HepG2 (cell line): ENCODE data around the gene WIPF2. TPM values are rescaled to one million over a fixed set of nuclear protein-coding genes. Genes with fewer than 3 reads are reported as not detected.

Experiments used
- ATAC-seq: fragments of 200-7000 bp; cut with Tn5 transposase; 3 replicates; pipeline ENCODE4 v1.9.1; 2020; ENCODE audit warnings: mild to moderate bottlenecking, moderate library complexity
- BruUV-seq: library from RNA; stranded (reverse); fragments of 400-500 nt; replicated peaks from 2 replicates; lab custom pipeline; 2021; lab: Mats Ljungman, UMichigan
- CTCF ChIA-PET: fragments of 300-600 bp; formaldehyde crosslinking; extraction: SDS; loops from one replicate; lab custom pipeline; 2021; ENCODE audit warnings: low total read pairs, inconsistent platforms, low intra/inter-chr PET ratio; lab: Yijun Ruan, JAX
- POLR2A ChIA-PET: fragments of 350-600 bp; sonication (Branson Sonifier 250); formaldehyde crosslinking; loops from one replicate; lab custom pipeline; 2020; ENCODE audit warnings: antibody characterized with exemption, inconsistent platforms; lab: Yijun Ruan, JAX
- DNase-seq: peaks from one replicate; pipeline ENCODE4 v3.0.0-alpha.2; 2015; ENCODE audit warnings: low spot score
- FAIRE-seq: peaks from 3 replicates; lab custom pipeline; 2011; peaks lifted over from hg19 to GRCh38; lab: Jason Lieb, UNC
- H2AFZ ChIP-seq: one replicate; pipeline ENCODE4 v1.6.1; 2011; ENCODE audit warnings: low read length, inconsistent platforms
- H3K27ac ChIP-seq: fragments of 300-600 bp; 3 replicates; pipeline ENCODE4 v1.8.0; 2011; ENCODE audit warnings: mixed run types, mild to moderate bottlenecking, mixed read lengths, low read length, inconsistent platforms; ENCODE audit not compliant: insufficient read depth; ENCODE audit errors: extremely low read length
- H3K27me3 ChIP-seq, 2 experiments: fragments of 200-600 bp in 1 of 2; 2 replicates in 1 of 2; 3 replicates in 1 of 2; pipeline versions ENCODE4 v1.6.0 to v1.8.0; 2011; ENCODE audit warnings: low read length in 2 of 2, mild to moderate bottlenecking in 2 of 2, moderate library complexity in 2 of 2, inconsistent platforms in 1 of 2; ENCODE audit not compliant: insufficient read depth in 2 of 2, control insufficient read depth in 1 of 2
- H3K36me3 ChIP-seq, 2 experiments: fragments of 200-600 bp in 1 of 2; replicated peaks in 1 of 2; 2 replicates in 1 of 2; 3 replicates in 1 of 2; pipeline versions ENCODE4 v1.5.1 to v1.8.0; 2011; ENCODE audit warnings: low read length in 2 of 2, inconsistent platforms in 1 of 2; ENCODE audit not compliant: insufficient read depth in 2 of 2, control insufficient read depth in 1 of 2
- H3K4me1 ChIP-seq: 2 replicates; pipeline ENCODE4 v1.5.1; 2012; ENCODE audit warnings: low read length, inconsistent platforms; ENCODE audit not compliant: insufficient read depth
- H3K4me2 ChIP-seq: 2 replicates; pipeline ENCODE4 v1.6.0; 2011; ENCODE audit warnings: low read depth, low read length, inconsistent platforms
- H3K4me3 ChIP-seq, 3 experiments: fragments of 200-600 bp in 1 of 3; sonication (generic), shearing (Covaris generic) in 1 of 3; replicated peaks in 1 of 3; 2 replicates each; pipeline ENCODE4 v1.5.1; 2011 to 2016; ENCODE audit warnings: low read length in 3 of 3, inconsistent platforms in 2 of 3, low read depth in 2 of 3, mild to moderate bottlenecking in 2 of 3, control low read depth in 1 of 3, mixed read lengths in 1 of 3; ENCODE audit not compliant: insufficient read depth in 1 of 3
- H3K79me2 ChIP-seq: one replicate; pipeline ENCODE4 v1.6.1; 2011; ENCODE audit warnings: low read length, inconsistent platforms; ENCODE audit not compliant: insufficient read depth
- H3K9ac ChIP-seq: 2 replicates; pipeline ENCODE4 v1.6.0; 2011; ENCODE audit warnings: mild to moderate bottlenecking, low read depth, low read length, inconsistent platforms; ENCODE audit not compliant: insufficient read depth
- H3K9me3 ChIP-seq: 2 replicates; pipeline ENCODE4 v1.5.1; 2012; ENCODE audit warnings: mild to moderate bottlenecking, low read length
- H4K20me1 ChIP-seq: 2 replicates; pipeline ENCODE4 v1.6.0; 2011; ENCODE audit warnings: inconsistent platforms, mild to moderate bottlenecking, low read length, moderate library complexity; ENCODE audit not compliant: insufficient read depth
- GABPA ChIP-seq, 2 experiments: IDR thresholded peaks; 2 replicates each; pipeline ENCODE4 v1.6.1; 2011 to 2016; ENCODE audit warnings: low read depth in 2 of 2, low read length in 1 of 2, missing biosample characterization in 1 of 2, missing genetic modification characterization in 1 of 2
- GABPB1 ChIP-seq: IDR thresholded peaks from 2 replicates; pipeline ENCODE4 v1.6.1; 2016; ENCODE audit warnings: mild to moderate bottlenecking, missing genetic modification reagents, moderate library complexity, missing compliant biosample characterization
- MYC ChIP-seq: sonication (generic); formaldehyde crosslinking; IDR thresholded peaks from 2 replicates; pipeline ENCODE4 v1.9.0; 2021; ENCODE audit warnings: missing genetic modification reagents, borderline replicate concordance
- THAP8 ChIP-seq: sonication (generic); formaldehyde crosslinking; IDR thresholded peaks from 2 replicates; pipeline ENCODE4 v1.5.1; 2020; ENCODE audit warnings: missing genetic modification reagents, mild to moderate bottlenecking, borderline replicate concordance
- ZMYM4 ChIP-seq: sonication (generic); formaldehyde crosslinking; IDR thresholded peaks from 2 replicates; pipeline ENCODE4 v1.8.1; 2023; ENCODE audit warnings: mild to moderate bottlenecking, missing genetic modification reagents
- ZNF501 ChIP-seq: sonication (generic); formaldehyde crosslinking; IDR thresholded peaks from 2 replicates; pipeline ENCODE4 v1.5.1; 2020; ENCODE audit warnings: mild to moderate bottlenecking, moderate library complexity, missing genetic modification reagents
- WGBS: methylation state at CpG from one replicate; pipeline ENCODE4 v1.1.6; 2017; ENCODE audit warnings: low lambda C conversion rate; 5-methylcytosine and 5-hydroxymethylcytosine counted together
- in situ Hi-C: cut with HindIII; loops from 2 replicates; pipeline ENCODE4 v1.10.0; 2017; ENCODE audit warnings: low pct_unique_long_range_greater_than_20kb; ENCODE audit not compliant: extremely low pct_ligation_motif_present
- intact Hi-C: fragments of 100-400 bp; cut with micrococcal nuclease; formaldehyde crosslinking; loops from one replicate; pipeline ENCODE4 v1.10.0; 2022; ENCODE audit not compliant: unreplicated experiment
- polyA plus RNA-seq, 8 experiments: library from polyadenylated mRNA; depleted of rRNA in 3 of 8; stranded (reverse) in 7 of 8; unstranded in 1 of 8; fragments of >200 nt; fragmentation: Illumina TruSeq in 4 of 8; extraction: Trizol in 4 of 8; gene quantifications; 2 replicates each; pipeline versions ENCODE4 v1.2.1 to v1.2.3, GENCODE V29; 2011 to 2016; ENCODE audit warnings: low read depth in 4 of 8, missing spikeins in 1 of 8, mixed read lengths in 1 of 8; ENCODE audit not compliant: insufficient read depth in 1 of 8
- total RNA-seq, 5 experiments: library from RNA; depleted of rRNA; stranded (reverse); fragments of >200 nt; fragmentation: Illumina TruSeq; extraction: Trizol; gene quantifications; 2 replicates each; pipeline ENCODE4 v1.2.3, GENCODE V29; 2016; ENCODE audit warnings: low read depth in 1 of 5
- TF ChIP-seq, protein P1 (sequence below): sonication (generic); formaldehyde crosslinking; IDR thresholded peaks from 2 replicates; pipeline ENCODE4 v1.4.0; 2020; ENCODE audit warnings: missing genetic modification reagents, mild to moderate bottlenecking, borderline replicate concordance
- TF ChIP-seq, protein P2 (sequence below): sonication (generic); formaldehyde crosslinking; IDR thresholded peaks from 2 replicates; pipeline ENCODE4 v1.4.0; 2020; ENCODE audit warnings: missing genetic modification reagents

Gene WIPF2
- total and polyA plus RNA-seq, 2 of the 13 experiments (the other 11 are each of a cell fraction or from before 2014, with no cell fraction given) = 7.2 to 10.8 TPM

GRCh38 chr17:40321961-40322357 is 102.9 kb downstream of the WIPF2 start:
- H3K27me3 ChIP-seq = no peaks in the 10 kb centered on the region; a peak in 1 of 5 replicates
- FAIRE-seq (no peak), ATAC-seq (no peak), DNase-seq (no peak)
- H3K4me2 ChIP-seq = peak overlapping the region; percentile 46
- in situ Hi-C loops = no loop called here
- TF ChIP-seq ZMYM4 (CRISPR knock-in tag) (no peak), GABPA (IDR thresholded peaks at IDR 0.05; ENCODE audit: low read depth, low read length) (peak; percentile 26; the same call in 1 of the 2 replicates), GABPA (CRISPR knock-in tag; IDR thresholded peaks at IDR 0.05; ENCODE audit: low read depth) (no peak)
- no TSS peak for BruUV-seq
- H3K36me3 ChIP-seq = no peaks in the 10 kb centered on the region
- H3K4me3 ChIP-seq = no peak overlapping the region
- no peak overlapping the region for H3K27ac ChIP-seq
- peaks cover 87% of the 10 kb centered on the region for H3K4me1 ChIP-seq
- ChIA-PET POLR2A (interaction anchor here (0.8 kb wide), 1 partner anchor 11 kb away, joined by 3 read pairs; no protein-coding TSS in a partner anchor), CTCF (no interaction called here)
- no peak overlapping the region for H2AFZ ChIP-seq
- H3K79me2 ChIP-seq = peaks cover 34% of the 10 kb centered on the region
- no peaks in the 10 kb centered on the region for H3K9me3 ChIP-seq
- peaks cover 30% of the 10 kb centered on the region for H4K20me1 ChIP-seq
- peak overlapping the region; percentile 28; the same call in 1 of the 2 replicates for H3K9ac ChIP-seq
- intact Hi-C loops = no loop called here
- WGBS = 85% methylated on average over 4 of the region's 4 CpGs

DNA sequence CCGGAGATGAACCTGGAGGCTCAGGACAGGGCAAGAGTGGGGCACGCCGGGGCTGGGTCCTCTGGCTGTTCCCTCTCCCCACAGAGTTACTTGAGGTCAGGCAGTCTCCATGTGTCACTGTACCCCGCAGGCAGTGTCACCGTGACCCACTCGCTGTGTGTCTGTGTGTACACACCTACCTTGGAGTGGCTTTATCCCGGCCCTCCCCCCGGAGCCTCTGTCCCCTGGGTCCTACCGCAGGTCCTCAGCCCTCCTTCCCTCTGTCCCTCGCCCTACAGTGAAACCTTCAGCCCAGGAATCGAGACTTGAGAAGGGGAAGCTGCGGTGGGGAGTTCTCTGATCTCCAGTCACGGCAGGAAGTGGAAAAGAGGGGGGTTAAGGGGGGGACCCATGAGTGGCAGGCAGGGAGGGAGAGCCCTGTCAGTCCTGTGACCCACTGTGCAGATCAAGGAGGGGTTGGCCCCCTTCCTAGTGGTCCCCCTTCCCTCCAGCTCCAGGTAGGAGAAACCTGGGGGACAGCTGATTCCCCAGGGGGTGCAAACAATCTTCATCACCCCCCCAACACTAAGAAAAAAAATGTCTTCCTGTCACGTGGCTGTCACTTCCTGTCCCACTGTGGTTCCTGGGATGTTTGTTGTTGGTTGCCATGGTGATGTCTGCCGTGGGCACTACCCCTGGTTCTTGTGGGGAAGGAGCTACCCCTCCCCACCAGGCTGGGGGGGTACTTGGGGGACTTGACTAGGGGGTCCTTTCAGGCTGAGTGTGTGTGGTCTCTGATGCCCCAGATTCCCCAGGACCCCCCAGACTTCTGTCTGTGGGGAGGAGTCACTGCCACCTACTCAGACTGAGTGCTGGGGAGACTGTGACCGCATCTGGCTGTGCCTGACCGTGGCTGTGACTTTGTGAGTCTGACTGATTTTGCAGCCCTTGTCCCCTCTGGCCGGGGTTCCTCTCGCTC is 103.5 kb downstream of the WIPF2 start:
- H3K4me2 ChIP-seq = peak overlapping the region; percentile 46
- peaks cover 87% of the 10 kb centered on the region for H3K4me1 ChIP-seq
- H3K9ac ChIP-seq = peak overlapping the region; percentile 28; the same call in 1 of the 2 replicates
- no peak for FAIRE-seq
- no peaks in the 10 kb centered on the region; a peak in 1 of 5 replicates for H3K27me3 ChIP-seq
- WGBS = 75% methylated on average over 19 of the region's 19 CpGs
- H3K27ac ChIP-seq = no peak overlapping the region
- no TSS peak for BruUV-seq
- peaks cover 36% of the 10 kb centered on the region for H4K20me1 ChIP-seq
- no peaks in the 10 kb centered on the region for H3K9me3 ChIP-seq
- CTCF ChIA-PET = no interaction called here
- intact Hi-C loops = no loop called here
- no peaks in the 10 kb centered on the region for H3K36me3 ChIP-seq
- in situ Hi-C loops = no loop called here
- POLR2A ChIA-PET = interaction anchor here (0.8 kb wide), 1 partner anchor 11 kb away, joined by 3 read pairs; no protein-coding TSS in a partner anchor
- DNase-seq = peak; percentile 55
- H2AFZ ChIP-seq = no peak overlapping the region
- peak overlapping the region in 1 of 3 experiments; percentile 32; a peak in 1 of 6 replicates for H3K4me3 ChIP-seq
- no peak for ATAC-seq
- peaks cover 37% of the 10 kb centered on the region for H3K79me2 ChIP-seq
- TF ChIP-seq ZNF501 (CRISPR knock-in tag) (0 out of 2 replicates have a peak, but pooled peaks have one; percentile 33), MYC (CRISPR knock-in tag) (0 out of 2 replicates have a peak, but pooled peaks have one; percentile 11), GABPB1 (CRISPR knock-in tag) (peak; percentile 78), THAP8 (CRISPR knock-in tag) (no peak)
- TF ChIP-seq, protein P1, sequence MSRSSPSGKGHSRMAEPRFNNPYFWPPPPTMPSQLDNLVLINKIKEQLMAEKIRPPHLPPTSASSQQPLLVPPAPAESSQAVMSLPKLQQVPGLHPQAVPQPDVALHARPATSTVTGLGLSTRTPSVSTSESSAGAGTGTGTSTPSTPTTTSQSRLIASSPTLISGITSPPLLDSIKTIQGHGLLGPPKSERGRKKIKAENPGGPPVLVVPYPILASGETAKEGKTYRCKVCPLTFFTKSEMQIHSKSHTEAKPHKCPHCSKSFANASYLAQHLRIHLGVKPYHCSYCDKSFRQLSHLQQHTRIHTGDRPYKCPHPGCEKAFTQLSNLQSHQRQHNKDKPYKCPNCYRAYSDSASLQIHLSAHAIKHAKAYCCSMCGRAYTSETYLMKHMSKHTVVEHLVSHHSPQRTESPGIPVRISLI (CRISPR knock-in tag) = peak; percentile 97
- TF ChIP-seq, protein P2, sequence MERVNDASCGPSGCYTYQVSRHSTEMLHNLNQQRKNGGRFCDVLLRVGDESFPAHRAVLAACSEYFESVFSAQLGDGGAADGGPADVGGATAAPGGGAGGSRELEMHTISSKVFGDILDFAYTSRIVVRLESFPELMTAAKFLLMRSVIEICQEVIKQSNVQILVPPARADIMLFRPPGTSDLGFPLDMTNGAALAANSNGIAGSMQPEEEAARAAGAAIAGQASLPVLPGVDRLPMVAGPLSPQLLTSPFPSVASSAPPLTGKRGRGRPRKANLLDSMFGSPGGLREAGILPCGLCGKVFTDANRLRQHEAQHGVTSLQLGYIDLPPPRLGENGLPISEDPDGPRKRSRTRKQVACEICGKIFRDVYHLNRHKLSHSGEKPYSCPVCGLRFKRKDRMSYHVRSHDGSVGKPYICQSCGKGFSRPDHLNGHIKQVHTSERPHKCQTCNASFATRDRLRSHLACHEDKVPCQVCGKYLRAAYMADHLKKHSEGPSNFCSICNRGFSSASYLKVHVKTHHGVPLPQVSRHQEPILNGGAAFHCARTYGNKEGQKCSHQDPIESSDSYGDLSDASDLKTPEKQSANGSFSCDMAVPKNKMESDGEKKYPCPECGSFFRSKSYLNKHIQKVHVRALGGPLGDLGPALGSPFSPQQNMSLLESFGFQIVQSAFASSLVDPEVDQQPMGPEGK = peak; percentile 88
